B cell (primary cell): ENCODE results near the gene EML2. TPM values are rescaled to one million over a fixed set of nuclear protein-coding genes. Genes with fewer than 3 reads are reported as not detected.

Experiments
- ATAC-seq: fragments of 200-7000 bp; cut with Tn5 transposase; one replicate; pipeline ENCODE4 v1.10.0; 2021; ENCODE audit warnings: low read depth, mild to moderate bottlenecking, moderate number of reproducible peaks, moderate library complexity
- CTCF ChIA-PET: fragments of 350-600 bp; sonication (Branson Sonifier 250); formaldehyde crosslinking; loops from one replicate; lab custom pipeline; 2021; ENCODE audit warnings: antibody characterized with exemption, inconsistent platforms; lab: Charles Lee
- POLR2A ChIA-PET: fragments of 350-600 bp; sonication (Branson Sonifier 250); formaldehyde crosslinking; loops from one replicate; lab custom pipeline; 2021; ENCODE audit warnings: antibody characterized with exemption; lab: Charles Lee
- DNase-seq: peaks from one replicate; pipeline ENCODE4 v3.0.0; 2013
- H2AFZ ChIP-seq: 2 replicates; pipeline ENCODE4 v1.6.1; 2012; ENCODE audit warnings: mild to moderate bottlenecking, low read depth, low read length; ENCODE audit not compliant: insufficient read depth, poor library complexity, severe bottlenecking
- H3K27ac ChIP-seq, 2 donors: 1 replicate in 1 of 2; 2 replicates in 1 of 2; pipeline ENCODE4 v1.5.1; 2012 to 2013; ENCODE audit warnings: low read length in 2 of 2, mild to moderate bottlenecking in 2 of 2, moderate library complexity in 1 of 2
- H3K27me3 ChIP-seq, 4 experiments: fragments of 200-600 bp in 1 of 4; sonication (generic) in 1 of 4; replicated peaks in 1 of 4; 1 replicate in 2 of 4; 2 replicates in 2 of 4; pipeline versions ENCODE4 v1.6.1 to v1.7.0; 2013 to 2016; ENCODE audit warnings: low read length in 3 of 4, mild to moderate bottlenecking in 2 of 4, mixed read lengths in 1 of 4, moderate library complexity in 1 of 4; ENCODE audit not compliant: insufficient read depth in 4 of 4, control insufficient read depth in 3 of 4; ENCODE audit errors: control extremely low read depth in 1 of 4
- H3K36me3 ChIP-seq, 2 experiments: replicated peaks in 1 of 2; 1 replicate in 1 of 2; 2 replicates in 1 of 2; pipeline versions ENCODE4 v1.6.1 to v1.7.1; 2013; ENCODE audit warnings: low read length in 1 of 2; ENCODE audit not compliant: insufficient read depth in 2 of 2, control insufficient read depth in 1 of 2; ENCODE audit errors: control extremely low read depth in 1 of 2, extremely low read depth in 1 of 2
- H3K4me1 ChIP-seq, 2 donors: fragments of 200-600 bp in 1 of 2; sonication (generic) in 1 of 2; 1 replicate in 1 of 2; 2 replicates in 1 of 2; pipeline versions ENCODE4 v1.5.1 to v1.6.1; 2013 to 2017; ENCODE audit warnings: low read length in 2 of 2; ENCODE audit not compliant: control insufficient read depth in 2 of 2, insufficient read depth in 2 of 2
- H3K4me2 ChIP-seq: replicated peaks from 2 replicates; pipeline ENCODE3; 2012; ENCODE audit warnings: mild to moderate bottlenecking, low read depth, low read length; ENCODE audit not compliant: poor library complexity, severe bottlenecking
- H3K4me3 ChIP-seq, 5 experiments: fragments of 200-600 bp in 1 of 5; sonication (generic) in 1 of 5; 1 replicate in 3 of 5; 2 replicates in 2 of 5; pipeline versions ENCODE4 v1.5.1 to v1.7.0; 2011 to 2016; ENCODE audit warnings: low read length in 4 of 5, mild to moderate bottlenecking in 4 of 5, low read depth in 2 of 5, control low read depth in 1 of 5, moderate library complexity in 1 of 5; ENCODE audit not compliant: insufficient read depth in 1 of 5; ENCODE audit errors: control extremely low read depth in 1 of 5, extremely low read depth in 1 of 5
- H3K79me2 ChIP-seq: fragments of 200-600 bp; sonication (generic); one replicate; pipeline ENCODE4 v1.6.0; 2016; ENCODE audit warnings: low read length; ENCODE audit not compliant: control insufficient read depth, insufficient read depth
- H3K9ac ChIP-seq: fragments of 200-600 bp; sonication (generic); 2 replicates; pipeline ENCODE4 v1.6.1; 2017; ENCODE audit warnings: mild to moderate bottlenecking, low read length, moderate library complexity
- H3K9me3 ChIP-seq, 3 donors: one replicate each; pipeline versions ENCODE4 v1.6.1 to v1.7.1; 2013; ENCODE audit warnings: low read length in 2 of 3; ENCODE audit not compliant: control insufficient read depth in 2 of 3, insufficient read depth in 1 of 3; ENCODE audit errors: control extremely low read depth in 1 of 3
- H4K20me1 ChIP-seq: 2 replicates; pipeline ENCODE4 v1.6.0; 2012; ENCODE audit warnings: mild to moderate bottlenecking, low read length; ENCODE audit not compliant: insufficient read depth, control insufficient read depth, poor library complexity, severe bottlenecking
- H3K27ac Mint-ChIP-seq: one replicate; pipeline ENCODE4 v1.8.0; 2021; ENCODE audit warnings: mixed read lengths
- H3K27me3 Mint-ChIP-seq: one replicate; pipeline ENCODE4 v1.8.0; 2021; ENCODE audit warnings: mixed read lengths
- H3K4me1 Mint-ChIP-seq: one replicate; pipeline ENCODE4 v1.8.0; 2021; ENCODE audit warnings: mixed read lengths
- H3K4me3 Mint-ChIP-seq: one replicate; pipeline ENCODE4 v1.8.0; 2021; ENCODE audit warnings: mixed read lengths
- H3K9me3 Mint-ChIP-seq: one replicate; pipeline ENCODE4 v1.8.0; 2022; ENCODE audit warnings: mixed read lengths; ENCODE audit not compliant: insufficient read depth
- CTCF ChIP-seq: fragments of 200-600 bp; IDR thresholded peaks from one replicate; pipeline ENCODE4 v1.8.0; 2022; ENCODE audit warnings: antibody characterized with exemption, mild to moderate bottlenecking
- EZH2 ChIP-seq: IDR thresholded peaks from 2 replicates; pipeline ENCODE4 v1.6.1; 2012; ENCODE audit warnings: borderline replicate concordance, low read depth, mild to moderate bottlenecking, moderate library complexity, low read length; ENCODE audit not compliant: insufficient read depth, poor library complexity, severe bottlenecking
- WGBS: methylation state at CpG from one replicate; pipeline ENCODE4 v1.1.5; 2013; ENCODE audit warnings: missing lambda C conversion rate; ENCODE audit not compliant: insufficient coverage; 5-methylcytosine and 5-hydroxymethylcytosine counted together
- intact Hi-C: fragments of 100-400 bp; cut with micrococcal nuclease; formaldehyde crosslinking; loops from one replicate; pipeline ENCODE4 v1.10.0; 2022
- polyA plus RNA-seq: library from polyadenylated mRNA; depleted of rRNA; stranded (reverse); fragments of >200 nt; gene quantifications from 2 replicates; pipeline ENCODE4 v1.2.3, GENCODE V29; 2012
- total RNA-seq, 2 donors: library from RNA; stranded (reverse); fragments of 120-200 nt in 1 of 2; gene quantifications; 1 replicate in 1 of 2; 2 replicates in 1 of 2; pipeline versions ENCODE4 v1.2.3 to v1.2.4, GENCODE V29; 2013 to 2022

The EML2 gene
- total and polyA plus RNA-seq, 2 donors (not counting 1 experiment from before 2014, with no cell fraction given), result 75.0 to 88.5 TPM

GRCh38 chr19:45587873-45588272 lies 51.3 kb downstream of the EML2 start:
- WGBS, result 100% methylated on average over 2 of the region's 4 CpGs
- Histone ChIP-seq H3K79me2 (peaks cover 11% of the 10 kb centered on the region), H3K4me1 (peaks cover 10 to 15% of the 10 kb centered on the region in 2 donors), H3K36me3 (no peaks in the 10 kb centered on the region), H3K27me3 (peaks cover 0 to 24% (median 3%) of the 10 kb centered on the region in 4 experiments), H3K9ac (no peak overlapping the region), H2AFZ (no peak overlapping the region), H3K27ac (no peak overlapping the region), H3K9me3 (peaks cover 0 to 14% (median 0%) of the 10 kb centered on the region in 3 donors), H4K20me1 (no peaks in the 10 kb centered on the region), H3K4me2 (no peak overlapping the region), H3K4me3 (no peak overlapping the region)
- intact Hi-C loops, result no loop called here
- ChIA-PET CTCF (no interaction called here), POLR2A (no interaction called here)
- Mint-ChIP-seq H3K9me3 (no peaks in the 10 kb centered on the region), H3K27me3 (peaks cover 33% of the 10 kb centered on the region), H3K4me1 (peaks cover 13% of the 10 kb centered on the region), H3K27ac (no peak overlapping the region), H3K4me3 (no peak overlapping the region)
- no peak for TF ChIP-seq EZH2
- TF ChIP-seq CTCF, result no peak
- DNase-seq (no peak), ATAC-seq (no peak)

GRCh38 chr19:45585158-45585577 lies 54.0 kb downstream of the EML2 start:
- CTCF ChIA-PET, result interaction anchor here (1.3 kb wide), 1 partner anchor 57 kb away, joined by 5 read pairs; no protein-coding TSS in a partner anchor

More at GRCh38 chr19:45585158-45585577, 54.0 kb downstream of the EML2 start:
- TF ChIP-seq CTCF (no peak), EZH2 (no peak)
- Histone ChIP-seq H3K36me3 (no peaks in the 10 kb centered on the region), H3K9ac (peak overlapping the region; percentile 97), H4K20me1 (no peaks in the 10 kb centered on the region), H3K27ac (peak overlapping the region; percentile 97 to 98), H3K79me2 (peaks cover 32% of the 10 kb centered on the region), H3K4me2 (peak overlapping the region; percentile 83), H3K4me1 (peaks cover 10 to 15% of the 10 kb centered on the region in 2 donors), H3K27me3 (peaks cover 0 to under 1% (median 0%) of the 10 kb centered on the region in 4 experiments), H3K4me3 (peak overlapping the region; percentile 41 to 98 (median 70)), H3K9me3 (no peaks in the 10 kb centered on the region), H2AFZ (peak overlapping the region; percentile 74)
- ATAC-seq (no peak), DNase-seq (no peak)
- intact Hi-C loops, result no loop called here
- peaks cover 11% of the 10 kb centered on the region for H3K27me3 Mint-ChIP-seq
- POLR2A ChIA-PET, result interaction anchor here (0.5 to 1.4 kb wide), 2 partner anchors 77 to 104 kb away, joined by 4 to 6 read pairs; no protein-coding TSS in a partner anchor
- H3K4me1 Mint-ChIP-seq, result peaks cover 21% of the 10 kb centered on the region
- peak overlapping the region; percentile 99 for H3K27ac Mint-ChIP-seq
- H3K9me3 Mint-ChIP-seq, result no peaks in the 10 kb centered on the region
- 67% methylated on average over 1 of the region's 7 CpGs for WGBS
- H3K4me3 Mint-ChIP-seq, result peak overlapping the region; percentile 85
